HG03571 (cell line): ENCODE measurements around the gene LEMD1.

ENCODE experiments used
- ATAC-seq: cut with Tn5 transposase; IDR thresholded peaks from one replicate; pipeline ENCODE4 v1.9.1; 2021; ENCODE audit not compliant: unreplicated experiment

LEMD1 gene

GRCh38 chr1:205421798-205422197, at the start of gene LEMD1:
LEMD1 (minus strand) TSS chr1:205422056; CDS start chr1:205420536, 1,520 bp downstream.
- no peak for ATAC-seq

GRCh38 chr1:205470131-205470530, 48.3 kb upstream of the LEMD1 start:
- ATAC-seq, result no peak

GRCh38 chr1:205466595-205467220, 44.9 kb upstream of the LEMD1 start:
- no peak for ATAC-seq

GRCh38 chr1:205465392-205465791, 43.5 kb upstream of the LEMD1 start:
- ATAC-seq, result no peak

- no peak for ATAC-seq
Observed at GRCh38 chr1:205458777-205459566, 37.1 kb upstream of the LEMD1 start.

GRCh38 chr1:205456868-205457745, 35.3 kb upstream of the LEMD1 start:
- no peak for ATAC-seq

GRCh38 chr1:205456383-205456867, 34.6 kb upstream of the LEMD1 start:
- ATAC-seq, result no peak

- no peak for ATAC-seq
Observed at GRCh38 chr1:205455581-205456382, 33.9 kb upstream of the LEMD1 start, which contains the start of gene BLACAT1. BLACAT1 (minus strand) TSS chr1:205456045.

- no peak for ATAC-seq
Observed at GRCh38 chr1:205454903-205455335, 33.1 kb upstream of the LEMD1 start.

GRCh38 chr1:205453466-205453865, 31.6 kb upstream of the LEMD1 start:
- no peak for ATAC-seq

- no peak for ATAC-seq
Observed at GRCh38 chr1:205452933-205453332, 31.1 kb upstream of the LEMD1 start.

GRCh38 chr1:205452364-205452763, 30.5 kb upstream of the LEMD1 start:
- no peak for ATAC-seq

GRCh38 chr1:205451759-205452164, 29.9 kb upstream of the LEMD1 start:
- ATAC-seq, result no peak

GRCh38 chr1:205451202-205451601, 29.3 kb upstream of the LEMD1 start:
- ATAC-seq, result no peak

- no peak for ATAC-seq
Observed at GRCh38 chr1:205450448-205450847, 28.6 kb upstream of the LEMD1 start.

- no peak for ATAC-seq
Observed at GRCh38 chr1:205449750-205450443, 28.0 kb upstream of the LEMD1 start.

- ATAC-seq, result no peak
Observed at GRCh38 chr1:205449254-205449749, 27.4 kb upstream of the LEMD1 start.

GRCh38 chr1:205448540-205449253, 26.8 kb upstream of the LEMD1 start:
- no peak for ATAC-seq
